ENCODE results near the gene DRICH1.
"Not testable (repeated sequence)": the region's sequence is repeated elsewhere in the genome, so short reads cannot be mapped to it uniquely, and the experiment has no call there.

DRICH1 gene

GRCh38 chr22:23569291-23569690 is 62.8 kb downstream of the DRICH1 start:
- DNase-seq (ENCODE audit: low read depth), result no peak

GRCh38 chr22:23566705-23567475 is 65.2 kb downstream of the DRICH1 start:
- DNase-seq (ENCODE audit: low read depth), result no peak

GRCh38 chr22:23565915-23566704 is 66.0 kb downstream of the DRICH1 start:
- no peak for DNase-seq (ENCODE audit: low read depth)

GRCh38 chr22:23565305-23565914 is 66.7 kb downstream of the DRICH1 start:
- DNase-seq (ENCODE audit: low read depth), result no peak

GRCh38 chr22:23564276-23564675 is 67.8 kb downstream of the DRICH1 start:
- DNase-seq (ENCODE audit: low read depth), result no peak

- DNase-seq (ENCODE audit: low read depth), result no peak
These were observed 69.0 kb downstream of the DRICH1 start for GRCh38 chr22:23563111-23563510.

GRCh38 chr22:23562186-23562585 is 69.9 kb downstream of the DRICH1 start:
- DNase-seq (ENCODE audit: low read depth), result no peak

GRCh38 chr22:23561025-23561510 is 71.1 kb downstream of the DRICH1 start:
- not testable (repeated sequence) for DNase-seq (ENCODE audit: low read depth)

GRCh38 chr22:23560215-23560614 is 71.9 kb downstream of the DRICH1 start:
- not testable (repeated sequence) for DNase-seq (ENCODE audit: low read depth)

Measured in GM04504 (cell line).